NOMO-1 treated with DMSO at 0.1 percent for 48 hours (cell line): ENCODE measurements around the gene SPDYC.

Experiments used
- DNase-seq: peaks from one replicate; lab custom pipeline; 2025; ENCODE audit not compliant: unreplicated experiment; lab: John Stamatoyannopoulos, UW

Gene SPDYC

DNA sequence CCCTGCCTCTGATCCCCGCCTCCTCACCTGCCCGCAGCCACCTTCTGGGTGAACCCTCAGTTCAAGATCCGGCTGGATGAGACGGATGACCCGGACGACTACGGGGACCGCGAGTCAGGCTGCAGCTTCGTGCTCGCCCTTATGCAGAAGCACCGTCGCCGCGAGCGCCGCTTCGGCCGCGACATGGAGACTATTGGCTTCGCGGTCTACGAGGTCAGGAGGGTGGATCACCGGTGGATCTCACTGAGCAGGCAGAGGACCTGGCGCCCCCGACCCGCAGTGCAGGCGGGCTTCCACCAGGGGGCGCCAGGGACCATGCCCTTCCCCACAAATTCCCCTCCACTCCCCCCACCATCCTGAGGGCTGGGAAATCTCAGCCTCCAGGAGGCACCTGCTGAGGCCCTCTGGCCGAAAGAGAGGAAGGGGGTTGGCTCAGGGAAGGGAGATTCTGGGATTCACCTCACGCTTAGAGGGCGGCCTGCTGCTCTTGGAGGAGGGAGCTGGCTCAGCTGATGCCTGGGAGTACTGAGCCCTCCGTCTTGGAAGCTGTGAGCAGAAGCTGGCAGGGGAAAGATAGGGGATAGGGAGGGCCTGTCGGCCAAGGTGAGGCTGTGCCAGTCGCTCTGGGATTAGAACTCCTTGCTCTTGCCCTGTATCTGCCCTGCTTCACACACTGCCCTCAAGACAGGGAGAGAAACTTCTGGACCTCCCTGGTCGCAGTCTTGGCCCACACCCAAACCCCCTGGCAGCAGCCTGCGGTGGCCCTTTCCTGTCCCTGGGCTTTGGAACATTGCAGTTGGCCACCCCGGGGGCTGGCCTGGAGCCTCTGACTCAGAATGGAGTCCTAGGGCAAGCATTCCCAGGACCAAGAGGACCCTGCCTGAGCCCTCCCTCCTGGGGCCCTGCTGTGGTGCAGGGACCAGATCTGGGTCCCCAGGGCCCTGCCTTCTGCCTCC, 34.9 kb downstream of the SPDYC start:
- DNase-seq, result no peak

GRCh38 chr11:65205602-65205967, 35.6 kb downstream of the SPDYC start:
- DNase-seq, result no peak

- no peak for DNase-seq
Measured at GRCh38 chr11:65206441-65206841, 36.4 kb downstream of the SPDYC start.

DNA sequence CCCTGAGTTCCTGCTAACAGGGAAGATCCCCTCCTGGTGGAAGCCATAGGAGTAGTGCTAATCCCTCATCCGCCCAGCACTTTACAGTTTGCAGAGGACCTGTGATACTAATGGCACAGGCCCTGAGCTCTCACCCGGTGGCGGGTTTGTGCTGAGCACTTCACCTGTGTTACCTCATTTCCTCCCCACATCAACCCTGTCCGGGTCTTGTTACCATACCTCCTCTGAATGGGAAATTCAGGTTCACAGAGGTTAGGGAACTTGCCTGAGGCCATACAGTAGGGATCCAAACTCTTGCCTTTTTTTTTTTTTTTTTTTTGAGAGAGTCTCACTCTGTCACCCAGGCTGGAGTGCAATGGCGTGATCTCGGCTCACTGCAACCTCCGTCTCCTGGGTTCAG, 36.9 kb downstream of the SPDYC start:
- no peak for DNase-seq

- no peak for DNase-seq
Measured at GRCh38 chr11:65207918-65208784, 38.1 kb downstream of the SPDYC start.

- DNase-seq, result no peak
Measured at GRCh38 chr11:65208785-65209710, 39.0 kb downstream of the SPDYC start.

DNA sequence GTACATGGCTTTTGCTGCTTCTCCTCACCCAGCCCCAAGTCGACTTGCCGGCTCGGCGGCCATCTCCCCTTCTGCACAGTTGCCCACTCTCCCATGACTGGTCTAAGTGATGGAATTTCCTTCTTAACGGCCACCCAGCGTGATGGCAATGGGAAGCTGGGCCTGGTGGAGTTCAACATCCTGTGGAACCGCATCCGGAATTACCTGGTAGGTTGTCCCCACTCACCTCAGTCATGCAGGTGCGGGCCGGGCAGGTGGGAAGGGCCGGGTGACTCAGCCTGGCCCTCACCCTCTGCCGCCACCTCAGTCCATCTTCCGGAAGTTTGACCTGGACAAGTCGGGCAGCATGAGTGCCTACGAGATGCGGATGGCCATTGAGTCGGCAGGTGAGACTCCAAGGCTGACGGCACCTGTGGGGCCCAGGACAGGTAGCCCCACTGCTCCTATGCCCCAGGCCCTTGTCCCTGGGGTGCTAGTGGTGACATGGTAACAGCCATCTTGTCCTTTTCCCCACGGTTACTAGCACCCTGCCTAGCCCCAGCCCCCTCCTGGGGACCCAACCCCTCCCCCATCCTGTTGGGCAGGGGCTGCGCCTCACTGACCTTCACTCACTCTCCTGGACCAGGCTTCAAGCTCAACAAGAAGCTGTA, 39.8 kb downstream of the SPDYC start:
- no peak for DNase-seq

DNA sequence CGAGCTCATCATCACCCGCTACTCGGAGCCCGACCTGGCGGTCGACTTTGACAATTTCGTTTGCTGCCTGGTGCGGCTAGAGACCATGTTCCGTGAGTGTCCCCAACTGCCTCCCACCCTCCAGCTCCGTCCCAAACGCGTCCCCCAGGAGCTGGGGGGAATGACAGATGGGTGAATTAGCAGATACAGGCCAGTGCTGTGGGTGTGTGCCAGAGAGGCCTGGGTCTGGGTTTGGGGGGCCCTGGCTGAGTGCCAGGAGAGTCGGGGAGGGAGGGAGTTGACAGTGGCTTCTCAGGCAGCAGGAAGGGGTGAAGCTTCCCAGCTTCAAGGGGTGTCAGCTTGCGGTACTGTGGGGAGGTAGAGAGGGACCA, 40.3 kb downstream of the SPDYC start:
- no peak for DNase-seq

GRCh38 chr11:65210748-65211147, 40.7 kb downstream of the SPDYC start:
- no peak for DNase-seq

GRCh38 chr11:65211293-65212105, 41.5 kb downstream of the SPDYC start:
- no peak for DNase-seq

DNA sequence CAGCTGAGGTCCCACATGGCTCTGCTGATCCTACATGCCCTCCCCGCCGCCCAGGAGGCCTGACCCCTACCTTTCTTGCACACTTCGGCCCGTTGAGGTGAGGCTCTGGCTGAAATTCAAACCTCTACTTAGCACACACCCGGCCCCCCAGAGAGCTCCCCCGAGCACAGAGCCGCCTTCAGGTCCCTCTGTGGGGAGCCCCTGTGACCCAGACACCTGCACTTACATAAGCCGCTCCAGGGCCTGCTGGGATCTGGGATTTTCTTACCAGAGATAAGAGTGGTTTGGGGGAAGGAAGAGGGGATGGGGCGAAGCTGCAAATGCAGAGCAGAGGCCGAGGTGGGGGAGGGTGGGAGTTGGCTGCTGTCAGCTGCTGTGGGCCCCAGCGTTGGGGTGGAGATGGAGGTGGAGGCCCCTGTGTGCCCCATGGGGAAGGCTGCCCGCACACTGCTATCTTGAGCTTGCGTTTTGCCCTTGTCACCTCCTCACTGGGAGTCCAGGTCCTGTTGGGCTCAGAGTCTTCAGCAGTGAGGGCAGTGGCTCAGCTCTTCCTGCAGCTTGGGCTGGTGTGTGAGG, 42.3 kb downstream of the SPDYC start:
- no peak for DNase-seq

DNA sequence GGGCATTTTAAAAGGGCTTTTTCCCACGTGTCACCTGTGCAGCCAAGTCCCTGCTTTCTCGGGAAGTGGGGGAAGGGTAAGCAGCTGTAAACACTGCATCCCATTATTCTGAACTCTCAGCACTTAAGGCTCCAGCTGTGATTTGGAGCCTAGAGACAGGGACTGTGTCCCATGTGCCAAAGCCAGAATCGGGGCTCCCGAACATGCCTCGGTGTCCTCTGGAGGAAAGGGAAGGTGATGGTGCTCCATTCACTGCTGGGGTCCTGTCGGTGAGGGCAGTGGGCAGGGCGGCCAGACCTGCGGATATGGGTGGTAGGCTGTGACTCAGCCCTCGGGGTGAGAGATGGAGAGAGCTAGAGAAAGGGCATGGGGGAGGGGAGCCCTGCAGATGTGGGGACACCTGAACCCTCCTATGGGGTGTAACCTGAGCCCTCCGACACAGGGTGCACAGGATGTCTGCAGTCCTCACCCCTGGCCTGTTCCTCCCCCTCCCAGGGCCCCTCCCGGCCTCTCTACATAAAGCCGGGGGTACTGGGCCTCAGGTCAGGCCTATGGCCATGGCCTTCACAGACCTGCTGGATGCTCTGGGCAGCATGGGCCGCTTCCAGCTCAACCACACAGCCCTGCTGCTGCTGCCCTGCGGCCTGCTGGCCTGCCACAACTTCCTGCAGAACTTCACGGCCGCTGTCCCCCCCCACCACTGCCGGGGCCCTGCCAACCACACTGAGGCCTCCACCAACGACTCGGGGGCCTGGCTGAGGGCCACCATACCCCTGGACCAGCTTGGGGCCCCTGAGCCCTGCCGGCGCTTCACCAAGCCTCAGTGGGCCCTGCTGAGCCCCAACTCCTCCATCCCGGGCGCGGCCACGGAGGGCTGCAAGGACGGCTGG, 43.5 kb downstream of the SPDYC start:
- peak; percentile 18 for DNase-seq

- DNase-seq, result no peak
Measured at GRCh38 chr11:65214212-65214845, 44.3 kb downstream of the SPDYC start.

DNA sequence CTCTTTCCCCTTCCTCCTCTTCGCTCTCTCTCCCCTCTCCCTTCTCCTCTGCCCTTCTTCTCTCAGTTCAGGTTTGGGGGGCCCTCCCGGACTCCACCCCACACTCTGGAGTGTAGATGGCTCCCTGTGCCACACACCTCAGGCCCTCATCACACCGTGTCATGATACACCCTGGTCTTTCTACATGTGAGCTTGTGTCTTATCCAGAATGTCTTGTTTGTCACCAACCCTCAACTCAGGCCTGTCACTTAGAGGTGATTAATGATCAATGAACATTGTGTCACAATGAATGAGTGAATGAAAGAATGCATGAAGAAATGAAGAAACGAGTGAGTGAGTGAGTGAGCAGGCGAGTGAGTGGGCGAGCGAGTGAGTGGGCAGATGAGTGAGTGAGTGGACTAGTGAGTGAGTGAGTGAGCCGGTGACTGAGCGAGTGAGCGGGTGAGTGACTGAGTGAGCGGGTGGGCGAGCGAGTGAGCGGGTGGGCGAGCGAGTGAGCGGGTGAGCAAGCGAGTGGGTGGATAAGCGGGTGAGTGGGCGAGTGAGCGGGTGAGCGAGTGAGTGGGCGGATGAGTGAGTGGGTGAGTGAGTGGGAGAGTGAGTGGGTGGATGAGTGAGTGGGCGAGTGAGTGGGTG, 45.5 kb downstream of the SPDYC start:
- no peak for DNase-seq

DNA sequence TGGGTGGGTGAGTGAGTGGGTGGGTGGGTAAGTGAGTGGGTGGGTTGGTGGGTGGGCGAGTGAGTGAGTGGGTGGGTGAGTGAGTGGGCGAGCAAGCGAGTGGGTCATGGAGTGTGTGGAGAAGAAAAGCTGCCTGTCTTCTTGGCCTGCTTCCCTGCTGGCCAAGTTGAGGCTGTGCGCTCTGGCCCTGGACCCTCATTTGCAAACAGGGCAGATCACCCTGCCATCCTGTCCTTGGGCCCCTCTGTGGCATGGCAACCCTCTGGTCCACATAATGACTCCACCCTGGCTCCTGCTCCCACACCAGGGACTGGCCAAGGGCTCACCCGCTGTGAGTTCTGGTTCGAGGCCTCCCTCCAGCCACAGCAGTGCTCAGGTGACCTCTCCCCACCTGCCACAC, 46.8 kb downstream of the SPDYC start:
- no peak for DNase-seq

- no peak for DNase-seq
Measured at GRCh38 chr11:65217441-65218423, 47.7 kb downstream of the SPDYC start.
